Measurements from ENCODE around the gene SHISA9. TPM values are rescaled to one million over a fixed set of nuclear protein-coding genes. Genes with fewer than 3 reads are reported as not detected.

The SHISA9 gene
- total RNA-seq, 1 experiment from 2014 or later, result not detected

- CTCF ChIA-PET, result no interaction called here
- no peaks in the 10 kb centered on the region for H4K20me1 ChIP-seq (ENCODE audit: low read length)
- POLR2A ChIA-PET (ENCODE audit: unreplicated experiment), result no interaction called here
- no TSS peak for BruUV-seq (replicated peaks)
- H3K9me2 ChIP-seq (replicated peaks; ENCODE audit: low read length), result no peaks in the 10 kb centered on the region
- DNase-seq (peak; percentile 74), ATAC-seq (peak; percentile 20; the same call in 1 of the 2 replicates)
- H3K27me3 ChIP-seq (ENCODE audit: low read length), result peaks cover 35% of the 10 kb centered on the region
- no peaks in the 10 kb centered on the region for H3K36me3 ChIP-seq (ENCODE audit: low read depth, low read length)
- intact Hi-C loops (cut with micrococcal nuclease), result no loop called here
- no peaks in the 10 kb centered on the region for H3K9me3 ChIP-seq (ENCODE audit: low read length)
- H3K4me1 ChIP-seq (ENCODE audit: insufficient read depth, low read length), result peaks cover 10% of the 10 kb centered on the region
- no peak overlapping the region for H2AFZ ChIP-seq (ENCODE audit: low read length)
- TF ChIP-seq EZH2phosphoT487 (IDR thresholded peaks at IDR 0.05; ENCODE audit: borderline replicate concordance, low read length) (no peak), EZH2 (IDR thresholded peaks at IDR 0.05; ENCODE audit: low read length, unreplicated experiment) (no peak)
- TF ChIP-seq, protein P1, sequence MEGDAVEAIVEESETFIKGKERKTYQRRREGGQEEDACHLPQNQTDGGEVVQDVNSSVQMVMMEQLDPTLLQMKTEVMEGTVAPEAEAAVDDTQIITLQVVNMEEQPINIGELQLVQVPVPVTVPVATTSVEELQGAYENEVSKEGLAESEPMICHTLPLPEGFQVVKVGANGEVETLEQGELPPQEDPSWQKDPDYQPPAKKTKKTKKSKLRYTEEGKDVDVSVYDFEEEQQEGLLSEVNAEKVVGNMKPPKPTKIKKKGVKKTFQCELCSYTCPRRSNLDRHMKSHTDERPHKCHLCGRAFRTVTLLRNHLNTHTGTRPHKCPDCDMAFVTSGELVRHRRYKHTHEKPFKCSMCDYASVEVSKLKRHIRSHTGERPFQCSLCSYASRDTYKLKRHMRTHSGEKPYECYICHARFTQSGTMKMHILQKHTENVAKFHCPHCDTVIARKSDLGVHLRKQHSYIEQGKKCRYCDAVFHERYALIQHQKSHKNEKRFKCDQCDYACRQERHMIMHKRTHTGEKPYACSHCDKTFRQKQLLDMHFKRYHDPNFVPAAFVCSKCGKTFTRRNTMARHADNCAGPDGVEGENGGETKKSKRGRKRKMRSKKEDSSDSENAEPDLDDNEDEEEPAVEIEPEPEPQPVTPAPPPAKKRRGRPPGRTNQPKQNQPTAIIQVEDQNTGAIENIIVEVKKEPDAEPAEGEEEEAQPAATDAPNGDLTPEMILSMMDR (conservative IDR thresholded peaks at IDR 0.05; ENCODE audit: low read depth, low read length), result no peak
- peak overlapping the region; percentile 49; the same call in 1 of the 2 replicates for H3K4me2 ChIP-seq (ENCODE audit: low read length)
- no peak overlapping the region for H3K27ac ChIP-seq (ENCODE audit: low read length)
- H3K4me3 ChIP-seq (ENCODE audit: low read length), result no peak overlapping the region
- no peaks in the 10 kb centered on the region for H3K79me2 ChIP-seq (ENCODE audit: low read length)
- H3K9ac ChIP-seq (ENCODE audit: low read length), result no peak overlapping the region
- H3F3A ChIP-seq (ENCODE audit: low read length, unreplicated experiment), result no peaks in the 10 kb centered on the region
These were observed 1.8 kb upstream of the SHISA9 start for GRCh38 chr16:12899529-12900143.

- Histone ChIP-seq H3K27ac (ENCODE audit: low read length) (no peak overlapping the region), H3K4me3 (ENCODE audit: low read length) (no peak overlapping the region), H3K4me1 (ENCODE audit: insufficient read depth, low read length) (peaks cover 10% of the 10 kb centered on the region), H3K36me3 (ENCODE audit: low read depth, low read length) (no peaks in the 10 kb centered on the region), H3K9me3 (ENCODE audit: low read length) (no peaks in the 10 kb centered on the region), H3K9ac (ENCODE audit: low read length) (no peak overlapping the region), H3K27me3 (ENCODE audit: low read length) (peaks cover 35% of the 10 kb centered on the region), H3K4me2 (ENCODE audit: low read length) (peak overlapping the region; percentile 36; the same call in 1 of the 2 replicates), H3F3A (ENCODE audit: low read length, unreplicated experiment) (no peaks in the 10 kb centered on the region), H3K79me2 (ENCODE audit: low read length) (no peaks in the 10 kb centered on the region), H4K20me1 (ENCODE audit: low read length) (no peaks in the 10 kb centered on the region), H3K9me2 (replicated peaks; ENCODE audit: low read length) (no peaks in the 10 kb centered on the region), H2AFZ (ENCODE audit: low read length) (no peak overlapping the region)
- no peak for ATAC-seq
- BruUV-seq (replicated peaks), result no TSS peak
- intact Hi-C loops (cut with micrococcal nuclease), result no loop called here
- TF ChIP-seq EZH2phosphoT487 (IDR thresholded peaks at IDR 0.05; ENCODE audit: borderline replicate concordance, low read length), result no peak
- TF ChIP-seq EZH2 (IDR thresholded peaks at IDR 0.05; ENCODE audit: low read length, unreplicated experiment), result no peak
- DNase-seq, result no peak
- POLR2A ChIA-PET (ENCODE audit: unreplicated experiment), result no interaction called here
- CTCF ChIA-PET, result no interaction called here
These were observed 1.2 kb upstream of the SHISA9 start for GRCh38 chr16:12900156-12900555.

DNA sequence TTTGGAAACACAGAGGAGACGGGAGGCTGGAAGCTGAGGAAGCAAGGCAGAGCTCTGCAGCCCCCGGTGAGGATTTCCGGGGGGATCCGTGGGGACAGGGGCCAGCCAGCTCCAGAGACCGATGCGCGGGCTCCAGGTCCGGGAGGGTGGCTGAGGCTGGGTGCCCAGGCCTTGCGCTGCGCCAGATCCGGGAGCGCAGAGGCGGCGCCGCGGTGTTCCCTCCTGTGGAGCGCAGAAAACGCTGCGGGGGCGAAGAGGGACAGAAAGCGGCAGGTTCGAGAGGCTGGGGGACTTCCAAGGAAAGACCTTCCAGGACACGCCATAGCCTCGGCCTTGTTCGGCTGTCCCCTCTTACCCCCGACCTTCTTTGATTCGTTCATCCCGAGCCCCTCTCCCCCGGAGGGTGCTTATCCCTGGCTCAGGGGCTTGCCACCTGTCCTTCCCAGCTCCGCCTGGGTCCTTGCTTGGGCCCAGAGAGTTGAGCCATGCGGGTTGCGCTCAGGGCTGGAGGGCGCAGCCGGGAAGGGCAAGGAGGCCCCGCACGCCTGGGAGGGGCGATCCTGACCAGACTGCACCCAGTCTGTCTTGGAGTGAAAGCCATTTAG, 697 bp upstream of the SHISA9 start:
- Histone ChIP-seq H3K4me1 (ENCODE audit: insufficient read depth, low read length) (peaks cover 10% of the 10 kb centered on the region), H3K27me3 (ENCODE audit: low read length) (peaks cover 35% of the 10 kb centered on the region), H3K9me2 (replicated peaks; ENCODE audit: low read length) (no peaks in the 10 kb centered on the region), H3K4me3 (ENCODE audit: low read length) (no peak overlapping the region), H3K36me3 (ENCODE audit: low read depth, low read length) (no peaks in the 10 kb centered on the region), H3K4me2 (ENCODE audit: low read length) (no peak overlapping the region), H3K27ac (ENCODE audit: low read length) (no peak overlapping the region), H4K20me1 (ENCODE audit: low read length) (no peaks in the 10 kb centered on the region), H3F3A (ENCODE audit: low read length, unreplicated experiment) (no peaks in the 10 kb centered on the region), H3K9me3 (ENCODE audit: low read length) (no peaks in the 10 kb centered on the region), H3K9ac (ENCODE audit: low read length) (no peak overlapping the region), H3K79me2 (ENCODE audit: low read length) (no peaks in the 10 kb centered on the region), H2AFZ (ENCODE audit: low read length) (no peak overlapping the region)
- DNase-seq, result no peak
- ChIA-PET CTCF (no interaction called here), POLR2A (ENCODE audit: unreplicated experiment) (interaction anchor here (0.6 kb wide), 1 partner anchor 330 kb away, joined by 3 read pairs; no protein-coding TSS in a partner anchor)
- TF ChIP-seq EZH2phosphoT487 (IDR thresholded peaks at IDR 0.05; ENCODE audit: borderline replicate concordance, low read length), result no peak
- TF ChIP-seq, protein P1 (conservative IDR thresholded peaks at IDR 0.05; ENCODE audit: low read depth, low read length), result no peak
- TF ChIP-seq EZH2 (IDR thresholded peaks at IDR 0.05; ENCODE audit: low read length, unreplicated experiment), result no peak
- intact Hi-C loops (cut with micrococcal nuclease), result no loop called here
- ATAC-seq, result no peak
- BruUV-seq (replicated peaks), result no TSS peak
